Upper lobe of left lung (tissue), 4 donors: ENCODE results near the gene ZFP42.

ENCODE experiments used
- CTCF ChIP-seq, 6 experiments: fragments of 450-650 bp in 4 of 6; fragments of 200-600 bp in 2 of 6; sonication (generic) in 2 of 6; IDR thresholded peaks; one replicate each; pipeline ENCODE4 v1.5.1; 2016 to 2019; ENCODE audit warnings: antibody characterized with exemption in 6 of 6
- EP300 ChIP-seq, 4 donors: sonication (generic); formaldehyde crosslinking; IDR thresholded peaks; one replicate each; pipeline ENCODE4 v1.5.1; 2017; ENCODE audit warnings: antibody characterized with exemption in 4 of 4, control low read depth in 2 of 4

- TF ChIP-seq CTCF (IDR thresholded peaks at IDR 0.05): no peak
- no peak for TF ChIP-seq EP300 (IDR thresholded peaks at IDR 0.05)
These were observed 23.4 kb upstream of the ZFP42 start for GRCh38 chr4:187972135-187972534.
